ENCODE data around the gene C7orf33.

C7orf33 gene

GRCh38 chr7:148579366-148579765 lies 11.2 kb upstream of the C7orf33 start:
- TF ChIP-seq, protein P1, sequence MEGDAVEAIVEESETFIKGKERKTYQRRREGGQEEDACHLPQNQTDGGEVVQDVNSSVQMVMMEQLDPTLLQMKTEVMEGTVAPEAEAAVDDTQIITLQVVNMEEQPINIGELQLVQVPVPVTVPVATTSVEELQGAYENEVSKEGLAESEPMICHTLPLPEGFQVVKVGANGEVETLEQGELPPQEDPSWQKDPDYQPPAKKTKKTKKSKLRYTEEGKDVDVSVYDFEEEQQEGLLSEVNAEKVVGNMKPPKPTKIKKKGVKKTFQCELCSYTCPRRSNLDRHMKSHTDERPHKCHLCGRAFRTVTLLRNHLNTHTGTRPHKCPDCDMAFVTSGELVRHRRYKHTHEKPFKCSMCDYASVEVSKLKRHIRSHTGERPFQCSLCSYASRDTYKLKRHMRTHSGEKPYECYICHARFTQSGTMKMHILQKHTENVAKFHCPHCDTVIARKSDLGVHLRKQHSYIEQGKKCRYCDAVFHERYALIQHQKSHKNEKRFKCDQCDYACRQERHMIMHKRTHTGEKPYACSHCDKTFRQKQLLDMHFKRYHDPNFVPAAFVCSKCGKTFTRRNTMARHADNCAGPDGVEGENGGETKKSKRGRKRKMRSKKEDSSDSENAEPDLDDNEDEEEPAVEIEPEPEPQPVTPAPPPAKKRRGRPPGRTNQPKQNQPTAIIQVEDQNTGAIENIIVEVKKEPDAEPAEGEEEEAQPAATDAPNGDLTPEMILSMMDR (IDR thresholded peaks at IDR 0.05; ENCODE audit: low read length) = no peak
- no peak for TF ChIP-seq EZH2 (IDR thresholded peaks at IDR 0.05; ENCODE audit: borderline replicate concordance, low read length)
- no peaks in the 10 kb centered on the region for H3K4me1 ChIP-seq (ENCODE audit: insufficient read depth, low read length, severe bottlenecking)
- no peaks in the 10 kb centered on the region for H3K9me3 ChIP-seq (ENCODE audit: low read length)
- no peak overlapping the region for H3K4me2 ChIP-seq (ENCODE audit: low read length)
- no peak overlapping the region for H3K9ac ChIP-seq (ENCODE audit: low read length)
- H2AFZ ChIP-seq (ENCODE audit: low read length) = no peak overlapping the region
- H3K36me3 ChIP-seq (ENCODE audit: insufficient read depth, low read length) = no peaks in the 10 kb centered on the region
- H4K20me1 ChIP-seq (ENCODE audit: insufficient read depth, low read length) = no peaks in the 10 kb centered on the region
- no peaks in the 10 kb centered on the region for H3K9me2 ChIP-seq (ENCODE audit: low read depth, low read length)
- no peak overlapping the region for H3K27ac ChIP-seq (ENCODE audit: low read depth, low read length, poor library complexity, severe bottlenecking)
- H3K79me2 ChIP-seq (ENCODE audit: insufficient read depth, low read length) = no peaks in the 10 kb centered on the region
- H3K27me3 ChIP-seq (ENCODE audit: insufficient read depth, low read length) = peaks cover 8% of the 10 kb centered on the region; the same call in 1 of the 2 replicates
- no peaks in the 10 kb centered on the region for H3F3A ChIP-seq (ENCODE audit: insufficient read depth, low read length)
- H3K4me3 ChIP-seq (ENCODE audit: low read depth, low read length, poor library complexity, severe bottlenecking) = no peak overlapping the region

GRCh38 chr7:148580446-148580845 lies 10.1 kb upstream of the C7orf33 start:
- Histone ChIP-seq H2AFZ (ENCODE audit: low read length) (no peak overlapping the region), H3K79me2 (ENCODE audit: insufficient read depth, low read length) (no peaks in the 10 kb centered on the region), H3K27me3 (ENCODE audit: insufficient read depth, low read length) (peaks cover 12% of the 10 kb centered on the region; the same call in 1 of the 2 replicates), H3F3A (ENCODE audit: insufficient read depth, low read length) (no peaks in the 10 kb centered on the region), H3K27ac (ENCODE audit: low read depth, low read length, poor library complexity, severe bottlenecking) (no peak overlapping the region), H3K9me2 (ENCODE audit: low read depth, low read length) (no peaks in the 10 kb centered on the region), H3K4me2 (ENCODE audit: low read length) (no peak overlapping the region), H4K20me1 (ENCODE audit: insufficient read depth, low read length) (no peaks in the 10 kb centered on the region), H3K36me3 (ENCODE audit: insufficient read depth, low read length) (no peaks in the 10 kb centered on the region), H3K9me3 (ENCODE audit: low read length) (no peaks in the 10 kb centered on the region), H3K9ac (ENCODE audit: low read length) (no peak overlapping the region), H3K4me1 (ENCODE audit: insufficient read depth, low read length, severe bottlenecking) (no peaks in the 10 kb centered on the region), H3K4me3 (ENCODE audit: low read depth, low read length, poor library complexity, severe bottlenecking) (no peak overlapping the region)
- TF ChIP-seq EZH2 (IDR thresholded peaks at IDR 0.05; ENCODE audit: borderline replicate concordance, low read length) = no peak
- TF ChIP-seq, protein P1 (IDR thresholded peaks at IDR 0.05; ENCODE audit: low read length) = no peak

- Histone ChIP-seq H3K9ac (ENCODE audit: low read length) (no peak overlapping the region), H3K79me2 (ENCODE audit: insufficient read depth, low read length) (no peaks in the 10 kb centered on the region), H2AFZ (ENCODE audit: low read length) (no peak overlapping the region), H3K4me2 (ENCODE audit: low read length) (no peak overlapping the region), H3K4me1 (ENCODE audit: insufficient read depth, low read length, severe bottlenecking) (no peaks in the 10 kb centered on the region), H3K9me2 (ENCODE audit: low read depth, low read length) (no peaks in the 10 kb centered on the region), H3F3A (ENCODE audit: insufficient read depth, low read length) (no peaks in the 10 kb centered on the region), H3K9me3 (ENCODE audit: low read length) (no peaks in the 10 kb centered on the region), H4K20me1 (ENCODE audit: insufficient read depth, low read length) (no peaks in the 10 kb centered on the region), H3K27ac (ENCODE audit: low read depth, low read length, poor library complexity, severe bottlenecking) (no peak overlapping the region), H3K4me3 (ENCODE audit: low read depth, low read length, poor library complexity, severe bottlenecking) (no peak overlapping the region), H3K36me3 (ENCODE audit: insufficient read depth, low read length) (no peaks in the 10 kb centered on the region), H3K27me3 (ENCODE audit: insufficient read depth, low read length) (peaks cover 13% of the 10 kb centered on the region; the same call in 1 of the 2 replicates)
- TF ChIP-seq EZH2 (IDR thresholded peaks at IDR 0.05; ENCODE audit: borderline replicate concordance, low read length) = no peak
- TF ChIP-seq, protein P1 (IDR thresholded peaks at IDR 0.05; ENCODE audit: low read length) = no peak
Observed at GRCh38 chr7:148581624-148582023, 8.9 kb upstream of the C7orf33 start.
